Activated naive CD4-positive, alpha-beta T cell treated with anti-CD3 and anti-CD28 coated beads for 36 hours (primary cell): ENCODE data around the gene DCDC2B. TPM values are rescaled to one million over a fixed set of nuclear protein-coding genes. Genes with fewer than 3 reads are reported as not detected.
"Not testable (repeated sequence)": the region's sequence is repeated elsewhere in the genome, so short reads cannot be mapped to it uniquely, and the experiment has no call there.

Experiments
- CTCF ChIA-PET: fragments of 350-600 bp; sonication (Branson Sonifier 250); formaldehyde crosslinking; loops from one replicate; lab custom pipeline; 2021; ENCODE audit warnings: antibody characterized with exemption; lab: Charles Lee
- DNase-seq: peaks from one replicate; pipeline ENCODE4 v3.0.0-alpha.2; 2020
- H3K27ac Mint-ChIP-seq: one replicate; pipeline ENCODE4 v1.8.0; 2021; ENCODE audit warnings: mild to moderate bottlenecking, mixed read lengths
- H3K27me3 Mint-ChIP-seq: one replicate; pipeline ENCODE4 v1.8.0; 2021; ENCODE audit warnings: low read depth, mixed read lengths
- H3K36me3 Mint-ChIP-seq: one replicate; pipeline ENCODE4 v1.8.0; 2021; ENCODE audit warnings: low read depth, mixed read lengths
- H3K4me1 Mint-ChIP-seq: one replicate; pipeline ENCODE4 v1.8.0; 2021; ENCODE audit warnings: low read depth, mixed read lengths
- H3K4me3 Mint-ChIP-seq: one replicate; pipeline ENCODE4 v1.8.0; 2021; ENCODE audit warnings: mild to moderate bottlenecking, moderate library complexity, mixed read lengths
- H3K9me3 Mint-ChIP-seq: one replicate; pipeline ENCODE4 v1.8.0; 2021; ENCODE audit warnings: mixed read lengths
- intact Hi-C: fragments of 100-400 bp; cut with micrococcal nuclease; formaldehyde crosslinking; loops from one replicate; pipeline ENCODE4 v1.15.1; 2023
- total RNA-seq, 2 experiments: library from RNA; stranded (reverse); gene quantifications; one replicate each; pipeline ENCODE4 v1.2.3, GENCODE V29; 2021

The DCDC2B gene
- total RNA-seq, 2 experiments from 2014 or later = not detected

DNA sequence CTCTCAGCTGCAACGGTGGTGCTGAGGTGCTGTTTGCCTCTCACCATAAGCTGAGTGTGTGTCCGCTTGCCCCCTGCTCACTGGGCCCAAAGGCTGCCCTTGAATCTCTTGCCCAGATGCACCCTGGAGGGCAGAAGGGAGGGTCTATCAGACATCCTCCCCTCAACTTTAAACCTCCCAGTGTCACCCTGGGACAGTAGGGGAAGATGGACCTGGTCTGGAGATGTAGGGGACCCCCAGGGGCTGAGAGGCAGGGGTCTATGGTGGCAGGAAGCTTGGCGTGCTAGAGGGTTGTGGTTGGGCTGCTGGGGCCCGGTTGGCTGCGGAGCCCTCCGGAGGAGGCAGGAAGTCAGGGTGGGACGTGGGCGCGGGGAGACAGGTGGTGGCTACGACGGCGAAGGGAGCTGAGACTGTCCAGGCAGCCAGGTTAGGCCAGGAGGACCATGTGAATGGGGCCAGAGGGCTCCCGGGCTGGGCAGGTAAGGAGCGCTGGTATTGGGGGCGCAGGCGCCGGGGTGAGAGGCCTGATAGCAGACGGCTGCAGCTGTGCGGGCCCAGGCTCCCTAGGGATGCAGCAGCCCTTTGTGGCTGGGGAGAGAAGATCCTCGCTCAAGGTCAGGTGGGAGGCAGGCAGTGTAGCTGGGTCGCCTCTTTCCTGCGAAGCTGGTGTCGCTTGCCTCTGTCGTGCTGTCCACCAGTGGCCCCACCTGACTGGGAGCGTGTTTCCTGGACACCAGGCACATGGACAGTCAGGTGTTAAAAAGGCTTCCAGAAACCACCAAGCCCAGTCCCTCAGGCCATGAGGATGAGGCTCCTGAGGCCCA lies 42.2 kb downstream of the DCDC2B start, which contains the start of gene LCK:
TSS of gene LCK (plus strand) at position 373 of the 824 bp plus-strand sequence. CDS start 23,065 bp downstream, outside the sequence.
- H3K36me3 Mint-ChIP-seq = peaks cover 27% of the 10 kb centered on the region
- peak within 1 kb of the TSS; percentile 99 for H3K4me3 Mint-ChIP-seq
- no peaks in the 10 kb centered on the region for H3K27me3 Mint-ChIP-seq
- H3K9me3 Mint-ChIP-seq = no peaks in the 10 kb centered on the region
- DNase-seq = peak; percentile 88
- intact Hi-C loops = loop anchor here (1.0 to 10.0 kb wide), 10 partner anchors 16 to 734 kb away; partner anchors contain the start of genes EIF3I, HDAC1, MARCKSL1 and S100PBP
- CTCF ChIA-PET = interaction anchor here (0.5 to 4.1 kb wide), 8 partner anchors 8 to 120 kb away, joined by 3 to 38 read pairs (median 4); no protein-coding TSS in a partner anchor
- peaks cover 57% of the 10 kb centered on the region for H3K4me1 Mint-ChIP-seq
- H3K27ac Mint-ChIP-seq = peak within 1 kb of the TSS; percentile 100

DNA sequence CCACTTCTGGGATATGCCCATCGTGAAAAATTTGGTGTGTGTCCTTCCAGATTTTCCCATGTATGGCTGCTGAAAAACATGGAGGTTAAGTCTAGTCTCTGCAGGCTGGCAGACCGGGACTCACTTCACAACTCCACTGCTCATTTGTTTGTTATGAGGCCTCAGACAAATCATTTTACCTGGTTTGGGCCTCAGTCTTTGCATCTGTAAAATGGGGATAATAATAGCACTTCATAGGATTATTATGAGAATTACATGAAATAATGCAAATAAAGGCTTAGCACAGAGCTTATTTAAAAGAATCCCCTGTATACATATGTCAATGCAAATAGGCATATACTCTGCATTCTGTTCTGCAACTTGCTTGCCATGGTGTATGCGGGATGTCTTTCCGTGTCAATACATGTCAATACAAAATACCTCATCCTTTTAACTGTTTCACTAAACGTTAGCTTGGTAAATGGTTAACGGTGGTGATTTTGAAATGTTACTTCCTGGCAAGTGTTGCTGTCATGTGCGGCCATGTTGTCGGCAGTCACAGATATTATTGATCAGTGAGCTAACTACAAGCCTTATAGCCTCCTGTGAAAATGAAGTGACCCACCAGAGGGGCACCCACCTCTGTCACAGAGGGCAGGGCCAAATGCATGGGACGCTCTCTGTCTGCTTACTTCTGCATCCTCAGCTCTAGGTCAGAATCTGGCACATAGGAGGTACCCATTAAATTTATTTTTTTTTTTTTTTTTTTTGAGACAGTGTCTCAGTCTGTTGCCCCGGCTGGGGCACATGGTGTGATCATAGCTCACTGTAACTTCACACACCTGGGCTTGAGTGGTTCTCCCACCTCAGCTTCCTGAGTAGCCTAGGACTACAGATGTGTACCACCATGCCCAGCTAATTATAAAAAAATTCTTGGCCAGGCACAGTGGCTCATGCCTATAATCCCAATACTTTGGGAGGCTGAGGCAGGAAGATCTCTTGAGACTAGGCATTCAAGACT lies 46.5 kb downstream of the DCDC2B start:
- H3K4me3 Mint-ChIP-seq = peak overlapping the region; percentile 74
- peaks cover 35% of the 10 kb centered on the region for H3K36me3 Mint-ChIP-seq
- CTCF ChIA-PET = interaction anchor here (0.6 to 1.7 kb wide), 6 partner anchors 9 to 90 kb away, joined by 3 to 7 read pairs (median 3); partner anchors contain the start of gene FAM167B
- DNase-seq = peak; percentile 64
- H3K4me1 Mint-ChIP-seq = peaks cover 44% of the 10 kb centered on the region
- intact Hi-C loops = loop anchor here (10.0 kb wide), 1 partner anchor 729 kb away; no protein-coding TSS in a partner anchor
- no peaks in the 10 kb centered on the region for H3K27me3 Mint-ChIP-seq
- H3K27ac Mint-ChIP-seq = peak overlapping the region; percentile 95
- H3K9me3 Mint-ChIP-seq = no peaks in the 10 kb centered on the region

DNA sequence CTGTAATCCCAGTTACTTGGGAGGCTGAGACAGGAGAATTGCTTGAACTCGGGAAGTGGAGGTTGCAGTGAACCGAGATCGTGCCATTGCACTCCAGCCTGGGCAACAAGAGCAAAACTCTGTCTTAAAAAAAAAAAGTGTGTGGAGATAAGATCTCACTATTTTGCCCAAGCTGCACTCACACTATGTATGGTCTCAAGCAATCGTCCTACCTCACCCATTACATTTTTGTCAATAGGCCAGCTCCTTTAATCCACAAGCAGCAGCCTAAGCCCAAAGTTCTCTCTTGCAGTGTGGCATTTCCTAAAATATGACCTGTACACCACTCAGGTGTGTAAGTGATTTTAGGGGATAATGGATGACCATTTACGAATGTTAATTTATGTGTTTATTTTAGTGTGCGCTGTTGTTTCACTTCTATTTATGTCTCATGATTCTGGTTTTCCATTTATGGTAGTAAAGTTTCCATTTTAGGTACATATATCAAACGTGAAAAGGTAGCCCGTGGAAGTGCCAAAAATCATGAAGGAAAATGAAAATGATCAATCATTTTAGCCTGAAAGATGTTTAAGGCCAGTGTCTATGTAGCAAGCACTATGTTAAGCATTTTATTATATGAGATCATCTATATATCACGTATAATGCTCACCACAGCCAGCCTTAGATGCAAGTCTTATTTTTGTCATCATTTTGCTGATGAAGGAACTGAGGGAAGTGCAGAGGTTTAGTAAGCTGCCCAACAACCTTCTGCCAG lies 47.8 kb downstream of the DCDC2B start:
- Mint-ChIP-seq H3K4me1 (peaks cover 42% of the 10 kb centered on the region), H3K27me3 (no peaks in the 10 kb centered on the region), H3K27ac (peak overlapping the region; percentile 96), H3K4me3 (peak overlapping the region; percentile 73), H3K36me3 (peaks cover 36% of the 10 kb centered on the region), H3K9me3 (no peaks in the 10 kb centered on the region)
- CTCF ChIA-PET = interaction anchor here (0.6 to 5.4 kb wide), 5 partner anchors 8 to 41 kb away, joined by 3 to 38 read pairs (median 7); partner anchors contain the start of gene FAM167B
- DNase-seq = no peak
- intact Hi-C loops = loop anchor here (10.0 kb wide), 1 partner anchor 728 kb away; no protein-coding TSS in a partner anchor

DNA sequence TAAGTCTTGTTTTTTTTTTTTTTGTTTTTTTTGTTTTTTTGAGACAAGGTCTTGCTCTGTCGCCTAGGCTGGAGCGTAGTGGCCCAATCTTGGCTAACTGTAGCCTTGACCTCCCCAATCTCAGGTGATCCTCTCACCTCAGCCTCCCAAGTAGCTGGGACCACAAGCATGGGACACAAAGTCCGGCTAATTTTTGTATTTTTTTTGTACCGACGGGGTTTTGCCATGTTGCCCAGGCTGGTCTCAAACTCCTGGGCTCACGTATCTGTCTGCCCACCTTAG lies 48.3 kb downstream of the DCDC2B start:
- Mint-ChIP-seq H3K4me3 (peak overlapping the region; percentile 73), H3K9me3 (no peaks in the 10 kb centered on the region), H3K27ac (peak overlapping the region; percentile 96), H3K36me3 (peaks cover 33% of the 10 kb centered on the region), H3K27me3 (no peaks in the 10 kb centered on the region), H3K4me1 (peaks cover 42% of the 10 kb centered on the region)
- CTCF ChIA-PET = interaction anchor here (0.6 to 5.4 kb wide), 3 partner anchors 8 to 41 kb away, joined by 3 to 38 read pairs (median 14); partner anchors contain the start of gene FAM167B
- DNase-seq = no peak
- intact Hi-C loops = loop anchor here (10.0 kb wide), 1 partner anchor 728 kb away; no protein-coding TSS in a partner anchor

DNA sequence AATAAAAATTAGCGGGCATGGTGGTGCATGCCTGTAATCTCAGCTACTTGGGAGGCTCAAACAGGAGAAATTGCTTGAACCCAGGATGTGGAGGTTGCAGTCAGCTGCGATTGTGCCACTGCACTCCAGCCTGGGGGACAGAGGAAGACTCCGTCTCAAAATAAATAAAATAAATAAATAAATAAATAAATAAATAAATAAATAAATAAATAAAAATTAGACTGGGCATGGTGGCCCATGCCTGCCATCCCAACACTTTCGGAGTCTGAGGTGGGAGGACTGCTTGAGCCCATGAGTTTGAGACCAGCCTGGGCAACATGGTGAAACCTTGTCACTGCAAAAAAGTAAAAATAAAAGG lies 54.3 kb downstream of the DCDC2B start:
- H3K9me3 Mint-ChIP-seq, DNase-seq, H3K4me3 Mint-ChIP-seq, H3K27me3 Mint-ChIP-seq, CTCF ChIA-PET: not testable (repeated sequence)
- H3K4me1 Mint-ChIP-seq = peaks cover 56% of the 10 kb centered on the region
- peak overlapping the region; percentile 89 for H3K27ac Mint-ChIP-seq
- intact Hi-C loops = loop anchor here (1.0 kb wide), 1 partner anchor 10 kb away; no protein-coding TSS in a partner anchor
- H3K36me3 Mint-ChIP-seq = peaks cover 24% of the 10 kb centered on the region

DNA sequence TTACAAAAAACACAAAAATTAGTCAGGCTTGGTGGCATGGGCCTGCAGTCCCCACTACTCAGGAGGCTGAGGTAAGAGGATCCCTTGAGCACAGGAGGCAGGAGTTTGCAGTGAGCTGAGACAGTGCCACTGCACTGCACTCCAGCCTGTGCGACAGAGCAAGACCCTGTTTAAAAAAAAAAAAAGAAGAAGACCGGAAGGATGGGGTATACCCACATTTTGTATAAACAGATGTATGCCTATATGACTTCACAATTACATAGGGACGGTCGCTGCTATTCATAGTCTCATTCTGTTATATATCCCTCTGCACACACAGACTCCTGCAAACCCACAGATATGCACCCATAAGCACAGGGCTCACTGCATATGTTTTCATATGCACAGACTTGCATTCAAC lies 54.9 kb downstream of the DCDC2B start:
- CTCF ChIA-PET = interaction anchor here (1.3 kb wide), 1 partner anchor 15 kb away, joined by 6 read pairs; no protein-coding TSS in a partner anchor
- peaks cover 23% of the 10 kb centered on the region for H3K36me3 Mint-ChIP-seq
- no peak overlapping the region for H3K4me3 Mint-ChIP-seq
- peak overlapping the region; percentile 89 for H3K27ac Mint-ChIP-seq
- H3K4me1 Mint-ChIP-seq = peaks cover 54% of the 10 kb centered on the region
- intact Hi-C loops = loop anchor here (1.0 kb wide), 2 partner anchors 10 kb away; no protein-coding TSS in a partner anchor
- H3K27me3 Mint-ChIP-seq = no peaks in the 10 kb centered on the region
- no peaks in the 10 kb centered on the region for H3K9me3 Mint-ChIP-seq
- peak; percentile 48 for DNase-seq

Other genes with a start within 250 kb of the DCDC2B start
- gene KHDRBS1, start 195.2 kb upstream of the DCDC2B start, total RNA-seq = 100 to 1,000 TPM; 189 to 198 TPM
- 10 to 100 TPM; 17.2 to 17.6 TPM for gene TMEM39B, start 136.2 kb upstream of the DCDC2B start, total RNA-seq
- 10 to 100 TPM; 74.5 to 75.0 TPM for gene KPNA6, start 101.0 kb upstream of the DCDC2B start, total RNA-seq
- gene TXLNA, start 29.4 kb upstream of the DCDC2B start, total RNA-seq = 10 to 100 TPM; 84.3 to 86.2 TPM
- gene CCDC28B, start 8.5 kb upstream of the DCDC2B start, total RNA-seq = 10 to 100 TPM; 13.1 to 14.8 TPM
- gene IQCC, start 3.4 kb upstream of the DCDC2B start, total RNA-seq = 1 to 10 TPM; 4.8 to 5.9 TPM
- 1 to 10 TPM; 5.1 to 6.4 TPM for gene TMEM234, start 13.3 kb downstream of the DCDC2B start, total RNA-seq
- gene EIF3I, start 13.3 kb downstream of the DCDC2B start, total RNA-seq = 100 to 1,000 TPM; 382 to 391 TPM
- gene FAM167B, start 38.1 kb downstream of the DCDC2B start, total RNA-seq = under 1 TPM; 0.38 to 0.42 TPM
- gene LCK, start 42.2 kb downstream of the DCDC2B start, total RNA-seq = 100 to 1,000 TPM; 156 to 164 TPM
- 100 to 1,000 TPM; 111 to 120 TPM for gene HDAC1, start 83.0 kb downstream of the DCDC2B start, total RNA-seq
- gene MARCKSL1, start 127.1 kb downstream of the DCDC2B start, total RNA-seq = 10 to 100 TPM; 14.4 to 15.9 TPM
- gene FAM229A, start 153.4 kb downstream of the DCDC2B start, total RNA-seq = 1 to 10 TPM; 2.1 to 3.4 TPM
- 1 to 10 TPM in 1 of 2 experiments, under 1 TPM in 1; 0.84 to 1.9 TPM for gene TSSK3, start 153.4 kb downstream of the DCDC2B start, total RNA-seq
- gene BSDC1, start 185.4 kb downstream of the DCDC2B start, total RNA-seq = 10 to 100 TPM; 35.2 to 38.3 TPM